Measurements from ENCODE around the gene COX10. TPM values are rescaled to one million over a fixed set of nuclear protein-coding genes. Genes with fewer than 3 reads are reported as not detected.

Gene COX10
- total RNA-seq, 1 experiment from 2014 or later: 13.4 TPM

DNA sequence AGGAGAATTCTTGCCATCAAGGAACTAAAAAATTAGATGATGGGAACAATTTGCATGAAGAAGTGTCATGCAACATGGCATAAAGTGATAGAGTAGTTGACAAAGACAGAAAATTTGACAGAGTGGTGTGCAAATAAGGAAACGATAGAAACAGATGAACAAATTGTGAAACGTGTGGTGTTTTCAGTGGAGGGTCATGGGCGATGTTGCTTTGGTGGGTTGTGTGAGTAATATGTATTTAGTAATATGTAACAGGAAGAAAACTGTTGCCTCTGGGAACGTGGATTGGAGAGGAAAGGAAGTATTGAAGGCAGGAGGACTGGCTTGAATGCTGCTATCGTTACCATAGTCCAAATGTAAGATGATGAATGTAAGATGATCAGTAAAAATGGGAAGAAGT, 3.6 kb downstream of the COX10 start:
- ChIA-PET POLR2A (no interaction called here), CTCF (no interaction called here)
- TF ChIP-seq SIN3A (IDR thresholded peaks at IDR 0.05; ENCODE audit: borderline replicate concordance, insufficient read depth, low read depth, low read length) (no peak), POLR2AphosphoS5 (IDR thresholded peaks at IDR 0.05; ENCODE audit: low read depth, low read length) (no peak), TCF7L2 (IDR thresholded peaks at IDR 0.05; ENCODE audit: low read depth, low read length) (no peak)
- TF ChIP-seq, protein P1, sequence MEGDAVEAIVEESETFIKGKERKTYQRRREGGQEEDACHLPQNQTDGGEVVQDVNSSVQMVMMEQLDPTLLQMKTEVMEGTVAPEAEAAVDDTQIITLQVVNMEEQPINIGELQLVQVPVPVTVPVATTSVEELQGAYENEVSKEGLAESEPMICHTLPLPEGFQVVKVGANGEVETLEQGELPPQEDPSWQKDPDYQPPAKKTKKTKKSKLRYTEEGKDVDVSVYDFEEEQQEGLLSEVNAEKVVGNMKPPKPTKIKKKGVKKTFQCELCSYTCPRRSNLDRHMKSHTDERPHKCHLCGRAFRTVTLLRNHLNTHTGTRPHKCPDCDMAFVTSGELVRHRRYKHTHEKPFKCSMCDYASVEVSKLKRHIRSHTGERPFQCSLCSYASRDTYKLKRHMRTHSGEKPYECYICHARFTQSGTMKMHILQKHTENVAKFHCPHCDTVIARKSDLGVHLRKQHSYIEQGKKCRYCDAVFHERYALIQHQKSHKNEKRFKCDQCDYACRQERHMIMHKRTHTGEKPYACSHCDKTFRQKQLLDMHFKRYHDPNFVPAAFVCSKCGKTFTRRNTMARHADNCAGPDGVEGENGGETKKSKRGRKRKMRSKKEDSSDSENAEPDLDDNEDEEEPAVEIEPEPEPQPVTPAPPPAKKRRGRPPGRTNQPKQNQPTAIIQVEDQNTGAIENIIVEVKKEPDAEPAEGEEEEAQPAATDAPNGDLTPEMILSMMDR (IDR thresholded peaks at IDR 0.05): no peak
- TF ChIP-seq, protein P2, sequence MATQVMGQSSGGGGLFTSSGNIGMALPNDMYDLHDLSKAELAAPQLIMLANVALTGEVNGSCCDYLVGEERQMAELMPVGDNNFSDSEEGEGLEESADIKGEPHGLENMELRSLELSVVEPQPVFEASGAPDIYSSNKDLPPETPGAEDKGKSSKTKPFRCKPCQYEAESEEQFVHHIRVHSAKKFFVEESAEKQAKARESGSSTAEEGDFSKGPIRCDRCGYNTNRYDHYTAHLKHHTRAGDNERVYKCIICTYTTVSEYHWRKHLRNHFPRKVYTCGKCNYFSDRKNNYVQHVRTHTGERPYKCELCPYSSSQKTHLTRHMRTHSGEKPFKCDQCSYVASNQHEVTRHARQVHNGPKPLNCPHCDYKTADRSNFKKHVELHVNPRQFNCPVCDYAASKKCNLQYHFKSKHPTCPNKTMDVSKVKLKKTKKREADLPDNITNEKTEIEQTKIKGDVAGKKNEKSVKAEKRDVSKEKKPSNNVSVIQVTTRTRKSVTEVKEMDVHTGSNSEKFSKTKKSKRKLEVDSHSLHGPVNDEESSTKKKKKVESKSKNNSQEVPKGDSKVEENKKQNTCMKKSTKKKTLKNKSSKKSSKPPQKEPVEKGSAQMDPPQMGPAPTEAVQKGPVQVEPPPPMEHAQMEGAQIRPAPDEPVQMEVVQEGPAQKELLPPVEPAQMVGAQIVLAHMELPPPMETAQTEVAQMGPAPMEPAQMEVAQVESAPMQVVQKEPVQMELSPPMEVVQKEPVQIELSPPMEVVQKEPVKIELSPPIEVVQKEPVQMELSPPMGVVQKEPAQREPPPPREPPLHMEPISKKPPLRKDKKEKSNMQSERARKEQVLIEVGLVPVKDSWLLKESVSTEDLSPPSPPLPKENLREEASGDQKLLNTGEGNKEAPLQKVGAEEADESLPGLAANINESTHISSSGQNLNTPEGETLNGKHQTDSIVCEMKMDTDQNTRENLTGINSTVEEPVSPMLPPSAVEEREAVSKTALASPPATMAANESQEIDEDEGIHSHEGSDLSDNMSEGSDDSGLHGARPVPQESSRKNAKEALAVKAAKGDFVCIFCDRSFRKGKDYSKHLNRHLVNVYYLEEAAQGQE (IDR thresholded peaks at IDR 0.05; ENCODE audit: insufficient read depth in 1 of 2, low read depth in 2 of 2, low read length in 1 of 2): no peak
- BruUV-seq (replicated peaks): no TSS peak
- no peak overlapping the region for H3K27ac ChIP-seq (ENCODE audit: low read length)
- peaks cover 14% of the 10 kb centered on the region for H3K36me3 ChIP-seq (ENCODE audit: control insufficient read depth, insufficient read depth, low read length)
- H3K27me3 ChIP-seq (ENCODE audit: control insufficient read depth, insufficient read depth, low read length): no peaks in the 10 kb centered on the region
- H3K9me3 ChIP-seq (ENCODE audit: control insufficient read depth, insufficient read depth, low read depth, low read length): no peaks in the 10 kb centered on the region
- intact Hi-C loops (cut with micrococcal nuclease; ENCODE audit: unreplicated experiment): no loop called here
- DNase-seq (ENCODE audit: low read depth, low spot score) (no peak), ATAC-seq (no peak)
- peaks cover 11% of the 10 kb centered on the region; the same call in 1 of the 2 replicates for H3K4me1 ChIP-seq (ENCODE audit: control insufficient read depth, insufficient read depth, low read length)
- in situ Hi-C loops (cut with HindIII; ENCODE audit: low pct_unique_long_range_greater_than_20kb, low sequenced_read_pairs): no loop called here
- H3K4me3 ChIP-seq (ENCODE audit: low read depth in 2 of 2, low read length in 2 of 2): no peak overlapping the region

DNA sequence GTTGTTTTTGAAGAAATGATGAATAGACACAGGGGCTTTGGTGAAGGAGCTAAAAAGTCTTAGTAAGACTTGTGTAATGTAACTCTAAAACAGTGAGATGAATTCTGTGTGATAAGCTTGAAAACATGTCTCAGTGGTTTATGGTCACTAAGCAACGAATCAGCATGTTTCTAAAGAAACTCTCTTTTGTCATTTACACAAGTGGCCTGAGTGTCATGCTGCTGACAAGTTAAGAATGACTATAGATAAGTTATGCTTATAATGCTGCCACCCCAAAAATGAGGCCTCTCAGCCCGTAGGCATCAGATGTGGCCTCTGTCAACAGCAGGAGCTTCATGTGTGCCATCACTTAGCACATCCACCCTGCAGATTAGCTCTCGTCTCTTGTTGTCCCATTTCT, 8.7 kb downstream of the COX10 start:
- no TSS peak for BruUV-seq (replicated peaks)
- Histone ChIP-seq H3K27ac (ENCODE audit: low read length) (no peak overlapping the region), H3K36me3 (ENCODE audit: control insufficient read depth, insufficient read depth, low read length) (peaks cover 9% of the 10 kb centered on the region), H3K27me3 (ENCODE audit: control insufficient read depth, insufficient read depth, low read length) (no peaks in the 10 kb centered on the region), H3K4me1 (ENCODE audit: control insufficient read depth, insufficient read depth, low read length) (no peaks in the 10 kb centered on the region), H3K4me3 (ENCODE audit: low read depth in 2 of 2, low read length in 2 of 2) (no peak overlapping the region), H3K9me3 (ENCODE audit: control insufficient read depth, insufficient read depth, low read depth, low read length) (no peaks in the 10 kb centered on the region)
- ChIA-PET POLR2A (no interaction called here), CTCF (no interaction called here)
- TF ChIP-seq SIN3A (IDR thresholded peaks at IDR 0.05; ENCODE audit: borderline replicate concordance, insufficient read depth, low read depth, low read length): no peak
- TF ChIP-seq POLR2AphosphoS5 (IDR thresholded peaks at IDR 0.05; ENCODE audit: low read depth, low read length): no peak
- TF ChIP-seq, protein P2 (IDR thresholded peaks at IDR 0.05; ENCODE audit: insufficient read depth in 1 of 2, low read depth in 2 of 2, low read length in 1 of 2): no peak
- TF ChIP-seq, protein P1 (IDR thresholded peaks at IDR 0.05): no peak
- no peak for TF ChIP-seq TCF7L2 (IDR thresholded peaks at IDR 0.05; ENCODE audit: low read depth, low read length)
- in situ Hi-C loops (cut with HindIII; ENCODE audit: low pct_unique_long_range_greater_than_20kb, low sequenced_read_pairs): no loop called here
- intact Hi-C loops (cut with micrococcal nuclease; ENCODE audit: unreplicated experiment): no loop called here
- DNase-seq (ENCODE audit: low read depth, low spot score): no peak
- no peak for ATAC-seq
